DOHH2 (cell line): Measurements from ENCODE around the gene RAI1.

ENCODE experiments used
- H3F3A ChIP-seq: fragments of 200-600 bp; sonication (generic), shearing (Covaris generic); 2 replicates; pipeline ENCODE4 v1.6.0; 2016; ENCODE audit warnings: antibody characterized with exemption, mild to moderate bottlenecking; ENCODE audit not compliant: control insufficient read depth, insufficient read depth
- H3K27ac ChIP-seq: fragments of 200-600 bp; sonication (generic); 2 replicates; pipeline ENCODE4 v1.5.1; 2014; ENCODE audit warnings: low read depth, mild to moderate bottlenecking, low read length, moderate library complexity
- H3K27me3 ChIP-seq: fragments of 200-600 bp; sonication (generic); 2 replicates; pipeline ENCODE4 v1.6.1; 2014; ENCODE audit warnings: mild to moderate bottlenecking, low read length, mixed read lengths; ENCODE audit not compliant: control insufficient read depth
- H3K36me3 ChIP-seq: fragments of 200-600 bp; sonication (generic); 2 replicates; pipeline ENCODE4 v1.6.1; 2014; ENCODE audit warnings: mild to moderate bottlenecking, low read length, moderate library complexity, mixed read lengths; ENCODE audit not compliant: control insufficient read depth
- H3K4me1 ChIP-seq: fragments of 200-600 bp; sonication (generic); 2 replicates; pipeline ENCODE4 v1.6.1; 2014; ENCODE audit warnings: mild to moderate bottlenecking, low read length, mixed read lengths; ENCODE audit not compliant: control insufficient read depth
- H3K4me2 ChIP-seq: fragments of 200-600 bp; sonication (generic); 2 replicates; pipeline ENCODE4 v1.6.0; 2014; ENCODE audit warnings: mild to moderate bottlenecking, low read length, moderate library complexity
- H3K4me3 ChIP-seq: fragments of 200-600 bp; sonication (generic); 2 replicates; pipeline ENCODE4 v1.5.1; 2014; ENCODE audit warnings: mild to moderate bottlenecking, low read length, mixed read lengths
- H3K79me2 ChIP-seq: fragments of 200-600 bp; sonication (generic); 2 replicates; pipeline ENCODE4 v1.6.1; 2014; ENCODE audit warnings: mild to moderate bottlenecking, low read length, mixed read lengths; ENCODE audit not compliant: control insufficient read depth
- H3K9me2 ChIP-seq: fragments of 200-600 bp; sonication (generic); replicated peaks from 2 replicates; pipeline ENCODE4 v1.6.1; 2014; ENCODE audit warnings: mild to moderate bottlenecking, low read length, mixed read lengths; ENCODE audit not compliant: control insufficient read depth
- H3K9me3 ChIP-seq: fragments of 200-600 bp; sonication (generic); 2 replicates; pipeline ENCODE4 v1.6.1; 2014; ENCODE audit warnings: antibody characterized with exemption, low read length, mixed read lengths; ENCODE audit not compliant: control insufficient read depth, insufficient read depth
- H4K20me1 ChIP-seq: fragments of 200-600 bp; sonication (generic); 2 replicates; pipeline ENCODE4 v1.6.0; 2014; ENCODE audit warnings: low read depth, mild to moderate bottlenecking, antibody characterized with exemption, low read length, moderate library complexity; ENCODE audit not compliant: control insufficient read depth, insufficient read depth
- EZH2phosphoT487 ChIP-seq: fragments of 200-600 bp; sonication (generic); IDR thresholded peaks from 2 replicates; pipeline ENCODE4 v1.6.1; 2017; ENCODE audit warnings: borderline replicate concordance, mild to moderate bottlenecking, antibody characterized with exemption, low read length, moderate library complexity, mixed read lengths
- TF ChIP-seq, protein P1 (sequence below): fragments of 200-600 bp; sonication (generic); IDR thresholded peaks from one replicate; pipeline ENCODE4 v1.5.1; 2014; ENCODE audit warnings: antibody characterized with exemption, mild to moderate bottlenecking, low read depth, low read length; ENCODE audit not compliant: poor library complexity, severe bottlenecking

RAI1 gene

DNA sequence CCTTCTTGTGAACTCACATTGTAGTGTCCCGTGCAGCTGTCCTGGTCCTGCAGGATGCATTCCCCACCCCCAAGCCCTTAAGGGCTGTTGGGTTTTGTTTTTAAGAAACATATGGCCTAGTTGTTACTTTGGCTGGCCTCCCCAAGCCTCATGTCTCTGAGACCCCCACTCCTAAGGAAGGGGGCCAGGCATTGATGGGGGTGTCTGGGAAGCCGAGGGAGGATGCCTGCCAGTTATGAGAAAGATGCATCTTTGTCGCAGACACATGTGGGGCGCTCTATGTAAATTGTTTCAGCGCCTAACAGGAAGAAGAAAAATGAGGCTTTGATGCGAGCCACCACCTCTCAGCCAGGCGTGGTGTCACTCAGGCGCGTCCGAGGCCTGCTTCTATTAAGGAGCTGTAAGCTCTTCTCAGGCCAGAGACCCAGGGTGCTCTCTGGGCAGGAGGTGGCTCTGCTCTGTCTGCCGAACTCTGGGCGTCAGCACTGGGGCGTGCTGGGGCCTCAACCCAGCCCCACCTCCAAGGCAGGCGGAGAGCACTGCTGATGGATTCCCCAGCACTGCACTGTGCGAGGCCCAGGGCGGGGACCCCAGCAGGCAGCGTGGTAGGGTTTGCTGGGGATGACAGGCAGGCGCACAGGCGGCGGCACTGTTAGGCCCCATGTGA, 85.0 kb downstream of the RAI1 start:
- H3K27ac ChIP-seq: peak overlapping the region; percentile 82

DNA sequence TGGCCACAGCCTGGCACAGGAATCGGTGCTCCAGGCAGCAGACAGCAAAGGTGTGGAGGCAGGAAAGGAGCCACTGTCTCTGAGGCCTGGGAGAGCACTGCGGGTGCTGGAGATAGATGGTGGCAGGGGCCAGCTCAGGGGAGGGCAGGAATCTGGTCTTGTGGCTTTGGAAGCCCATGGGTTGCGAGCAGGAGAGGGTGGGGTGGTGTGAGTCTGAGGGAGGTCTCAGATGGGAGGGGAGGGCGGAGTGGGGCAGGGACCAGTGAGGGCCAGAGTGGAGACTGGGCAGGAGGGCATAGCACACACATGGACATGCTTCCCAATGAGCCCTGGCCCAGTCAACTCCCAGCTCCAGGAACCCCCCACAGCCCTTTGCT, 85.5 kb downstream of the RAI1 start:
- Histone ChIP-seq H3K27ac (peak overlapping the region; percentile 82), H3K36me3 (peaks cover 22% of the 10 kb centered on the region), H4K20me1 (no peaks in the 10 kb centered on the region), H3F3A (peaks cover 14% of the 10 kb centered on the region), H3K4me1 (peaks cover 61% of the 10 kb centered on the region), H3K4me3 (peak overlapping the region; percentile 62), H3K9me2 (no peaks in the 10 kb centered on the region), H3K9me3 (no peaks in the 10 kb centered on the region), H3K79me2 (peaks cover 66% of the 10 kb centered on the region), H3K27me3 (no peaks in the 10 kb centered on the region), H3K4me2 (peak overlapping the region; percentile 76)
- no peak for TF ChIP-seq EZH2phosphoT487
- TF ChIP-seq, protein P1, sequence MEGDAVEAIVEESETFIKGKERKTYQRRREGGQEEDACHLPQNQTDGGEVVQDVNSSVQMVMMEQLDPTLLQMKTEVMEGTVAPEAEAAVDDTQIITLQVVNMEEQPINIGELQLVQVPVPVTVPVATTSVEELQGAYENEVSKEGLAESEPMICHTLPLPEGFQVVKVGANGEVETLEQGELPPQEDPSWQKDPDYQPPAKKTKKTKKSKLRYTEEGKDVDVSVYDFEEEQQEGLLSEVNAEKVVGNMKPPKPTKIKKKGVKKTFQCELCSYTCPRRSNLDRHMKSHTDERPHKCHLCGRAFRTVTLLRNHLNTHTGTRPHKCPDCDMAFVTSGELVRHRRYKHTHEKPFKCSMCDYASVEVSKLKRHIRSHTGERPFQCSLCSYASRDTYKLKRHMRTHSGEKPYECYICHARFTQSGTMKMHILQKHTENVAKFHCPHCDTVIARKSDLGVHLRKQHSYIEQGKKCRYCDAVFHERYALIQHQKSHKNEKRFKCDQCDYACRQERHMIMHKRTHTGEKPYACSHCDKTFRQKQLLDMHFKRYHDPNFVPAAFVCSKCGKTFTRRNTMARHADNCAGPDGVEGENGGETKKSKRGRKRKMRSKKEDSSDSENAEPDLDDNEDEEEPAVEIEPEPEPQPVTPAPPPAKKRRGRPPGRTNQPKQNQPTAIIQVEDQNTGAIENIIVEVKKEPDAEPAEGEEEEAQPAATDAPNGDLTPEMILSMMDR: no peak

More for the DNA sequence above, 85.0 kb downstream of the RAI1 start:
- no peaks in the 10 kb centered on the region for H3K27me3 ChIP-seq
- peaks cover 69% of the 10 kb centered on the region for H3K79me2 ChIP-seq
- peak overlapping the region; percentile 76 for H3K4me2 ChIP-seq
- H3K9me2 ChIP-seq: no peaks in the 10 kb centered on the region
- no peaks in the 10 kb centered on the region for H3K9me3 ChIP-seq
- H3K4me1 ChIP-seq: peaks cover 64% of the 10 kb centered on the region
- H4K20me1 ChIP-seq: no peaks in the 10 kb centered on the region
- H3F3A ChIP-seq: peaks cover 14% of the 10 kb centered on the region
- TF ChIP-seq EZH2phosphoT487: no peak
- TF ChIP-seq, protein P1: peak; percentile 27
- H3K4me3 ChIP-seq: peak overlapping the region; percentile 62
- H3K36me3 ChIP-seq: peaks cover 22% of the 10 kb centered on the region

DNA sequence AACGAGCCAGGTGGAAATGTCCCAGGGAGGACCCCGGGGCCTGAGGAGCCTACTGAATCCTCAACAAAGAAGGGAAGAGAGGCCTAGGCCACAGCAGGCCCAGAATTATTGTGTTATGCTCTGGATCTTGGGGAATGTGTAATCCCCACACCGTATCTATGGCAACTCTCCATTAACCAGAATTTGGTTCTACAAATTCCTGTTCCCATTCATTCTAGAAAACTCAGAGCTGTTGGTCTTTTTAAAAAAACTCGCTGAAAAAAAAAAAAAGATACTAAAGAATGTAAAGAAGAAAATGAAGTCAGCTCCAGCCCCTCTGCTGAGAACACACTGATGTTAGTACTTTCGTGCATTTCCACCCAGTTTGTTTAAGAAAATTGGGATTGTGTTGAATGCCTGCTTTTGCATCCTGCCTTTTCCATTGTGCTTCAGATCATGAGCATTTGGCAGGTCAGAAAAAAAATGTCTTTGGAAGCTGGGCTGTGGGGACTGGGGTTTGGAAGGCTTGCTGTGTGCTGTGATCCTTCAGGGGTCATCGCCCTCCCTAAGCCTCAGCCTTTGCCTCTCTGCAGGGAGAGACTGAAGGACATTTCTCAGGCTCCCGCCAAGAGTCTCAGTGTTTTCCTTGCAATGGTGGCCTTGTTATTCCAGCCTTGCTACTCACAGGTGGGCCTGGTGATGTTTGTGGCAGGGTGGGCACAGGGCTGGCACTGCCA, 86.1 kb downstream of the RAI1 start:
- no peaks in the 10 kb centered on the region for H3K27me3 ChIP-seq
- no peaks in the 10 kb centered on the region for H3K9me2 ChIP-seq
- TF ChIP-seq EZH2phosphoT487: no peak
- TF ChIP-seq, protein P1: no peak
- no peaks in the 10 kb centered on the region for H4K20me1 ChIP-seq
- peaks cover 22% of the 10 kb centered on the region for H3K36me3 ChIP-seq
- peaks cover 63% of the 10 kb centered on the region for H3K79me2 ChIP-seq
- peaks cover 14% of the 10 kb centered on the region for H3F3A ChIP-seq
- no peak overlapping the region for H3K4me3 ChIP-seq
- H3K9me3 ChIP-seq: no peaks in the 10 kb centered on the region
- peaks cover 58% of the 10 kb centered on the region for H3K4me1 ChIP-seq
- H3K4me2 ChIP-seq: peak overlapping the region; percentile 76
- H3K27ac ChIP-seq: peak overlapping the region; percentile 82
